ENCODE results near the gene LMX1A.

Gene LMX1A

GRCh38 chr1:165316153-165316772 is 40.3 kb downstream of the LMX1A start:
- DNase-seq = no peak

DNA sequence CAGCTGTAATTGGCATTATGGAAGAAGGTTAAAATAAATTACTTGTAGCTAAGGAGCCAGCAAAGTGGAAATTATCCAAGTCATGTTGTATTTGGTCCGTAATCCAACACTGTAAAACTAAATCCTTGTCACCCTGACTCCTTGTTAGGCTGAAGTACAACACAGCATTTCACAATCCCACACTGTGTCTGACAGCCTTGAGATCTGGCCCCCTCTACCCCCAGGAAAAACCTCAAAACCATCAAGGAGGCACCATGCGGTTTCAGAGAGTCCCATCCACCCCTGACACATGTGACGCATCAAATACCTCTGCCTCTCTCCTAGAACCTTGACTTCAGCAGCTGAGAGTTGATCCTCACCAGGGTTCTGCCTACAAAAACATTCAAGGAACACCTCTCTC is 41.0 kb downstream of the LMX1A start:
- no peak for DNase-seq

GRCh38 chr1:165313903-165314302 is 42.6 kb downstream of the LMX1A start:
- no peak for DNase-seq

DNA sequence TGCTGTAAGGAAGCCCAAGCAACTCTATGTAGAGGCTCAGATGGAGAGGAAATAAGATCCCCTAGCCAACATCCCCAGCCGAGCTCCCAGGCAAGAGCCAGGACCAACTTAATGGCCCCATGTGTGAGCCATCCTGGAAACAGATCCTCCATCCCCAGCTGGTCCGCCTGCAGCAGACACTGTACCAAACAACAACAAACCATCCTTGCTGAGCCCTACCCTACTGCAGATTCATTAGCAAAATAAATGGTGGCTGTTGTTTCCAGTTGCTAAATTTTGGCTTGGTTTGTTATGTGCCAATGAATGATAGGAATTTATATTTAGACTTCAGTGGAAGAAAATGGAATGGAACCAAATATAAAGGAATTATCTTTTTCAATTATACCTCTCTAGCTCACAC is 43.9 kb downstream of the LMX1A start:
- DNase-seq = no peak

DNA sequence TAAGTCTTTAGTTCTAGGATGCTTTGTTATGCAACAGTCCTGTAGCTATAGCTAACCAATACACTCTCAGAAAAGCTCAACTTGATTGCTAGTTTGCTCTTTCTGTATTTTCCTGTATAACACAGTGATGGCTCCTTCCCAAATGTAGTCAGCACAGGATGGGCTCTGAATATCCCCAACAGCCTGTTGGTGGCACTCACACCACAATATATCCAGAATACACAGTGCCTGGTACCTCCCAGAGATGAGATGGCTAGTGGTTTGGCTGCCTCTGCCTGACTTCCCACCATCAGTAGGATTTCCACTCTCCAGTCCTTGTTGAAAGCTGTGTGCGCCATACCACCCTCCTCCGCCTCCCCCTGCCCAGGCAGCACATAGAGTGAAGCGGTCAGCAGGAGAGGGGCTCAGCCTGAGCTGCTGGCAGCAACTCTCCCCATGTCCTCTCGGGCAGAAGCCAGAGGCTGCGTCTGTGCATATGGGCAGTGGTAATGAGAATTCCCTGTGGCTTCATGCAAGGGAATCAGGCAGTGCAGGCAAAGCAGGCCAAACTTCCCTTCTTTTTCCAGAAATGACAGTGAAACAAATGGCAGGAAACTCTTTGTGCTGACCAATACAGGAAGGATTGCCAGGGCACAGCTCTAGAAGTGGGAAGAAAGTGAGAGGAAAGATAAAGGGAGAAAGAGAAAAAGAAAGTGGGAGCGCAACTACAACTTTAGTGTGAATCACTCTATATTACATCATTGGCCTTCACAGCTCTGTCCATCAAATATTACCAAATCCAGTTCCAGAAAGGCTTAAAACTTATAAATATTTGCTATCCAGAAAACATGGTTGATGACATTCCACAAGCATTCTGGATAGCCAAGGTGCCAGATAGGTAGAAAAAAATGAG is 49.7 kb downstream of the LMX1A start:
- DNase-seq = no peak

DNA sequence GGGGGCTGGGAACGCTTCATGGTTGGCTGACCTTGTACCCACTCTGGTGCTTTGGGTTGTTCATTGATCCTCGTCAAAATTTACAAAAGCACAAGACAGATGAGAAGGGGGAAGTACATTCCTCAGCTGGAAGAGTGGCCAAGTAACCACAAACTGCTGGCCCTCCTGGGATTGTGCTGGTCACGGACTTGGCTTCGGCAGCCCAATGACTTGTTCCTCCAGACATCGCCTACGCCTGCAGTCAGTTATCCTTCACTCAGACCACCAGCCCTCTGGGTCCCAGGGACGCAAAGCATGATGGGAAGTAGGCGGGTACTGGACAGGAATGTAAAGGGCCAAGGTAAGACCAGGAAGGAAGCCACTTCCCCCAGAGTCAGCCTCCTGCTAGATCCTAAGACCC is 53.1 kb downstream of the LMX1A start:
- DNase-seq = no peak

DNA sequence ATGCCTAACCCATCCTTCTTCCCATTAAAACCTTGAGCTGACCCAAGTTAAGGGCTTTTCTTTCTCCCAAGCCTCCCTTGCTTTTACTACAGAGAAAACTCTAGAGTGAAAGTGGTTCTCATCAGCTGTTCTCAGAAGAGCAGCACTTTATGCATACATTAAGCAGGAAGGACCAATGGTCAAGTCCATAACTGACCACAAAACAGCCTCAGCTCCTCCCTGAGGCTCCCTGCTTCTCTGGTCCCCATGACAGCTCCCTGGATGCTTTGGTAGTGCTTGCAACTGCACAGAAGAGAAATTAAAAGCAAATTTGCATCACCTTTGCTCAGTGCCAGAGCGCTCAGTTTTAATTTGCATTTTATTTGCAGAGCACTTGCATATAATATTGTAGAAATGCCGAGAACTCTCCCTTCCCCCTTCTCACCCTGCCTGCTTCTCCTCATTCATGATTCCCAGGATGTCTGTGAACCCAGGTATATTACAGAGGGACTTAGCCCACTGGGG is 56.1 kb downstream of the LMX1A start:
- DNase-seq = no peak

DNA sequence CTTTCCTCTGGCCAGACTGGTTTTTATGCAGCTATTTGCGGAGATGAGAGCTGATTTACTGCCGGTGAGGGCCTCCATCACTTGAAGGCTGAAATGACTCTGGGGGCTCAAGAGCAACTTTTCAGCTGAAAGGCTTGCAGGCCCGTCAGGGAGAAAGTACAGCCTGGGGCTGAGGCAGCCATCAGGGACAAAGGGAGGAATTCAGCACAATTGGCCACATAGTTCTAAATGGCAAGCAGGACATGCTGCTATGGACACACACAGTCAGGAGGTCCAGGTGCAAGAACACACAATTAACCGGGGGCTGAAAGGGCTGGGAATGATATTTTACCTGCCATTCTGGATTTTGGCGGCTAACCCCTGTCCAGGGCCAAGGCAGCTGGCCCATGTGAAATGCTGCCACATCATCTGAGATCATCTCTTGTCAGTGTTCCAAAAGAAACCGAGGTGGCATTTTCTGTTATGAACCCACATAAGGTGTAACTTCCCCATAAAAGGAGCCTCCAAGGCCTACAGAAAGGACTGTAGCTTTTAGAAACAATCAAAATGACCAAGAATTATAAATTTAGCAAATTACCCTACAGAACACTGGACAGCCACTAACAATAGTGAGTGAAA is 58.2 kb downstream of the LMX1A start:
- no peak for DNase-seq

- DNase-seq = no peak
Measured at GRCh38 chr1:165296205-165296604, 60.3 kb downstream of the LMX1A start.

GRCh38 chr1:165290148-165290547 is 66.4 kb downstream of the LMX1A start:
- DNase-seq = no peak

- DNase-seq = no peak
Measured at GRCh38 chr1:165289556-165289955, 67.0 kb downstream of the LMX1A start.

GRCh38 chr1:165288350-165289120 is 68.0 kb downstream of the LMX1A start:
- no peak for DNase-seq

DNA sequence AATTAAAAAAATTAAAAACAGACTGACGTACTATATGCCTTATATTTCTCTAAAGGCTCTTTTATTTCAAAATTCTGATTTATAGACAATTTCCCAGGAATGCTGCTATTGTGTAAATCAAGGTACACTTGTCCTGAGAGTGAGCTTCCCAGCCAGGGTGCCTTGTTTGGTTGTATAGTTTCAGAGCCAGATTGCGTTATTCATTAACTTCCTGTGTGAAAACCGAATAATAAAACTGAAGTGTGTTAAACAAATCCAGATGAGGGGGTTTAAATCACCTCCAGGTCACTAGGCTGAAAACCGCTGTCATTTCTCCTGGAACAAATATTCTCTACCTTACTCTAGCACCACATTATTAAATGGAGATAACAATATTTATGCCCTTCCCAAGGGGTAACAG is 68.7 kb downstream of the LMX1A start:
- no peak for DNase-seq

GRCh38 chr1:165287329-165287728 is 69.2 kb downstream of the LMX1A start:
- DNase-seq = no peak

DNA sequence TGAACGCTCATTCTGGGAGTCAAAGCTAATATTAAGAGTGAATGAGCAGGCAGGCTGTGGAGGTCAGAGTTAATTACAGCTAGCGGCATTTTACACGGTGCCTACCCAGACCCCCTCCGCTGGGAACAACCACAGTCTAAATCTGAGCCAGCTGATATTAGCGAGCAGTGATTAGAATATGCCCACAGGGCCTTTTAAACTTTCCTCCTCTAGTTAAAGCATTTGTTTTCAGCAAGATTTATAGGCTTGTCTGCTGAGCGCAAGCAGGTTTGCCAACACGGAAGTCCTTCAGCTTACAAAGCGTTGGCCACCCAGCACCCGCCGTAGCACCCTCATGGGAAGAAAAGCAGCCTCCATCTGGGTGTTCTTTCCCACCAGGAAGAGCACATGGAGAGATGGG is 72.1 kb downstream of the LMX1A start:
- DNase-seq = no peak

- no peak for DNase-seq
Measured at GRCh38 chr1:165281207-165281901, 75.2 kb downstream of the LMX1A start.

DNA sequence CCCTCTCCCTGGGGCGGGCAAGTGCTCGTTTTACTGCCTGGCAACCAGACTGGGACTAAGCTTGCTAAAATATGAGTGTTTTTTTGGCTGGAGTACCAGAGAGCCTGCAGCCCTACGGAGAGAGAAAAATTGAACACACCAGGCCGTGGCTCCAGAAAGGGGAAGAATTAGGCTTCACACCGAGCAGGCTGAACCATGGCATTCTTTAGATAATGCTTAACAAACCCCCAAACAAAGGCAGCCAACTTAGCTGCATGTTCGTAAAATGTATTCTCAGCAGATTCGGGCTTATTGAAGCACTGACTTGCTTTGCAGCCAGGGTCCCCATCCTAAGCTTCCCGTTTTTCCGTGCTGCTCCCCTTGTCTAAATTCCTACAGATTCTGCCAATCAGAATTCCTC is 76.6 kb downstream of the LMX1A start:
- no peak for DNase-seq

DNA sequence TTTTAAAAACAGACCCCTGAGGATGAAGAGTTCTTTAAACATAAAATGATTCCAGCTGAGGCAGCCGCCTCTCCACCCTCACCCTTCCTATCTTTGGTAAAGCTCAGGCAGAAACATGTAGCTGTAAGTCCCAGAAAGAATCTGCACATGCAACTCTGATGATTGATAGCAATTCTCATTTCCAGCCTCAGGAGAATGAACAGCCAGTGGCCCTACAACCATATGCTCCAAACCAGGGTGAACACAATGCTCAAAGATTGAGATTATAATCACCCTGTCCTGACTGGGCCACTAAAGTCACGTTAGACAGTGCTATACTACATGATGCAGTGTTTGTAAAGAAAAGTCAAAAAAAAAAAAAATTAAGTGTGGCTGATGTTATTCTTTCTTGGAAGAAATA is 80.2 kb downstream of the LMX1A start:
- no peak for DNase-seq

- no peak for DNase-seq
Measured at GRCh38 chr1:165265196-165265838, 91.2 kb downstream of the LMX1A start.

DNA sequence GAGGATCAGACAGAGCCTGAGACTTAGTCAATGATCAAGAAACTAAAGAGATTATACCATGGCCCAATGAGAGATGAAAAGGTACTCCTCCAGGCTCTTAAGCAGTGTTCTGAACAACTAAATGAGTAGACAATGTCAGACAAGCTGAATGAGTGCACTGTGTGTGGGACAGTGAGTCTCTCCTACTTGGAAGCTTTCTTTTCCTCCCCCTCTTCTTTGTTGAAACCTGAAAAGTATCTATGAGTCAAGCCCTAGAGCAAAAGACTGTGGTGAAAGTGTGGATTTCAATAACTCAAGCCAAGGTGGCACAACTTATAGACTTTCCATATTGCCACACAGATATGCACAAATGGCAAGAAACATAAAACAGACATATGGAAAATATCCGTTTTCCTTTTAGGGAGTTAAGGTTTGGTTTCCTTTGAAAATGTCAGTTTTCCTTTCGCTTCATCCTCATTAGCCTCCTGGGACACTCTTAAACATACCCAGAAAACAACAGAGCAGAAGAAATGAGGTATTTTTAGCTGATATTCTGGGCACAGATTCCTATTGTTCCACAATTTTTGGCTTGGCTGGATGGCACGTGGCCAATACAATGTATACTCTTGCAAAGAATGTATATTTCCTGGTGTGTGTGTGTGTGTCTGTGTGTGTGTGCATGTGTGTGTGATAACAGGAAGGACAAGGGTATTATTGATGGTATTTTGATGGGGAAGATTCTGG is 96.6 kb downstream of the LMX1A start:
- no peak for DNase-seq

DNA sequence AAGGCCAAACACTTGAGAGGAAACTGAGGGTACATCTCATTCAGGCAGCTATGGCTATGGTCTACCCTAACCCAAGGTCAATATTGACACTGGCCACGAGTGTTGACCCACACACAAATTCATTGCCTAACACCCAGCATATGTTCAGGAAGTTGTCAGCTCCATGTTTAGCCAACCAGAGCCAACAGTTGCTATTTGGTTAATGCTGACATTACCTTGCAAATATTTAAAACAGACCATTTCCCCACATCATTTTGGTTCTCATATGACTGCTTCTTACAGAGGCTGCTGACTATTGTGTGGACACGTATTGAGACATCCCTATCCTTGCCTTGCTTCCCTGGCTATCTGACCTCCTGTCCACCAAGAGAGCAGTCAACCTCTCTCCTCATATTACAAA is 97.3 kb downstream of the LMX1A start:
- DNase-seq = no peak
